GM19463 (cell line): ENCODE data around the gene ADAMTS9.

ENCODE experiments used
- ATAC-seq: cut with Tn5 transposase; IDR thresholded peaks from one replicate; pipeline ENCODE4 v1.9.1; 2021; ENCODE audit warnings: mild to moderate bottlenecking, moderate library complexity; ENCODE audit not compliant: unreplicated experiment

ADAMTS9 gene

DNA sequence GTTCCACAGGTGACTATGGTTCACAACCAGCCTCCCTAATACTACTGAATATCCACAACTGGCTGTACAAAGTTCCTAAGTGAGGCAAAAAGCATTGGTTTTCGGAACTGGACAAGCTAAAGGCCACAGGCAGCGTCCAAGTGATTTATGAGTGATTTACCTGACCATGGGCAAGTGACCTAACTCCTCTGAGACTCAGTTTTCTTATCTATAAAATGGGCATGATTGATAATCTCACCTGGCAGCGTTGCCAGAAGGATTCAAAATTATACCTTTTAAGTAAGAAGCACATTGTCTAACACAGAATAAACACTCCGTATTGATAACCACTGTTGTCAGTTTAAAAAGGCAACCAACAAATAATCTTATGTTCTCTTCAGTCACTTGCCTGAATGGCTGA lies 29.8 kb downstream of the ADAMTS9 start:
- ATAC-seq: no peak

DNA sequence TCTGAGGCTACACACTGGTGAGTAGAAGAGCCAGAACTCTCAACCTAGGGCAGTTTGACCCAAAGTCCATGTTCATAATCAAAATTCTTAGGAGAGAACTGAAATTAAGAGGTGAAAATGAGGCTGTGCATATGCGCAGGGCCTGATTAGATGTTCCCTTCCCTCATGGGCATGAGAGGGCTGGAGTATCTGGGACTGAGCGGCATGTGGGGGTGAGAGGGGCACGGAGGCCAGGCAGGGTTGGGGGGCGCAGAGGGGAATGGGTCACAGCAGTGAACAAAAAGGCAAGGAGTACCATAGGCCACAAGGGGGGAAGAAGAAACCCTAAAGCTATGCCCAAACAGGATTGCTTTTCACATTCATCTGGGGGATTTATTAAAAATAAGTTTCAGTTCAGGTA lies 31.3 kb downstream of the ADAMTS9 start:
- ATAC-seq: no peak

DNA sequence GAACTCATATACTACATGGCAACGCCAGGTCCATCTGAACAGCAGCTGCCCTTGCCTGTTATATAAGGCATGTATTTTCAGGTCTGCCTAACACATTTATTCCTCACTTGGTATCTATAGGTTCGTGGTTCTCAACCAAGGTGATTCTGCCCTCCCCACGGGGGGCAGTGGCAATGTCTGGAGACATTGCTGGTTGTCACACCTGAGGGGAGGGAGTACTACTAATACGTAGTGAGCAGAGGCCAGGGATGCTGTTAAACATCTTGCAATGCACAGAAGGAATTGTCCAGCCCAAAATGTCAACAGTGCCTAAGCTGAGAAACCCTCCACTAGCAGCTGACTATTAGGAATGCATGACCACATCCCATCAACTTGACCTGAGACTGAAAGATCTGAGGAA lies 32.6 kb downstream of the ADAMTS9 start:
- ATAC-seq: no peak

DNA sequence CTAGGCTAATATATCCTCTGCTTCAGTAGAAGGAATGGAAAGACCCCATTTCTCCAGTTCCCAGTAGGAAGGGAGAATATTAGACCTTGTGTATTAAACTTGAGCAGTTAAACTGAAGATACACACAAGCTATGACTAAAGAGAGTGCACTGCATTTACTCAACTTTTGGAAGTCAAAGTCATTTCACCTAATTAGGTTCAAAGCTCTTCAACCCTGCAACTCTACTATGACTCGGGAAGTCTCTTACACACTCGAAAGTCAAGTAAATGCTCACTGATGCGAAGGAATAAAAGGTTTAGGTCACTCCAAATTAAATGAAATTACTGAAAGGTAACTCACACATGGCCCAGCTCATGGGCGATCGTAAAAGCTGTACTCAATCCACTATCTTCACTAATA lies 33.8 kb downstream of the ADAMTS9 start:
- no peak for ATAC-seq

DNA sequence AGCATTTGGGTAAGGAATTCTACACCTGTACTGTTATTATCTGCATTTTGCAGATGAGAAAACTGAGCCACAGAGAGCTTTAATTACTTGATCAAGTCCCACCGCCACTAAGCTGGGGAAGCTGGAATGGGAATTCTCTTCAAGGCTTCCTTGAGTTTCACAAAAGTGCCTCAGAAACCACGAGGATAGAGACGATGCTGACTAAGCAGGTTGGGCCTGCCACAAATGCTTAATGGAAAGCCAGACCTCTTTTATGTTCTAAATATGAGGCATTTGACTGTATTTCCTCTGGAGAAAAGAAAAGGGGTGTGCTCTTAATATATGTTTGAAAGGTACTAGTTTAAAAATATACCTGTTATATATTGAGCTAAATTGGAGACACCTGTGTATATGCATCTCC lies 34.7 kb downstream of the ADAMTS9 start:
- ATAC-seq: no peak

DNA sequence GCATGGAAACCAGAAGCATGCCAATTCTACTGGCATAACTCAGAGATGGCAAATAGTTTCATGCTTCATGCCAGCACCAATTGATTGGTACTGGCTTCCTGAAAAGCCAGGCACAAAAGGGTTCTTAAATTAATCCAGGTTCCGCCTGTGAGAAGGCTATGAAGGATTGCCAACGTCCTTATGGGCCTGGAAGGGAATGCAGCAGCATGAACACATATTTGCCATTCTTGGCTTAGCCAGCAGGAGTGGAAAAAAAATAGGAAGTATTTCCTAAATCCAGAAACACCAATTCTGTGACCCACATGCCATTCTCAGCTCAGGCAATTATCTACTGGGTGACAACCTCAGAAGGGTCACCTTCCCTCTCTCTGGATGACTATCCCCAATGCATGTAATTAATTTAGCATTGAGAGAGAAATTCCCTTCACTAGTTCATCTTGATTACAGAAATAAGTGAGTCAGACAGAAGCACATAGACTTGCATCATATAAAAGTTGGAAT lies 36.0 kb downstream of the ADAMTS9 start:
- ATAC-seq: no peak

DNA sequence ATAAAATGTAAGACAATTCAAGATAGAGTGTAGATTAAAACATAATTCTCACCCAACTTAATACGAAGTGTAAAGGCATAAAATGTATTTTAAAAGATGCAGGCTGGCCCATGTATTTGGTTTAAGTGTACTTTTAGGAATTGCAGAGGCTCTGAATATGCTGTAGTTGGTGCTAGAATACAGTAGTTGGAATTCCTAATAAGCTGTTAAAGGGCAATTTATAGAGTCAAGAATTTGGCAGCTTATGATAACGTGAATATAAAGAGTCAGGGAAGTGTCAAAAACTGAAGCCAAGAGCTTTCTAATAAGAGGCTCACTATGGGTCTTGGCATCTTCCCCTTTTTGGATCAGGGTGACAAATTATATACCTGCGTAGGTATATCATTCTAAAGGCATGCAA lies 36.5 kb downstream of the ADAMTS9 start:
- ATAC-seq: no peak

DNA sequence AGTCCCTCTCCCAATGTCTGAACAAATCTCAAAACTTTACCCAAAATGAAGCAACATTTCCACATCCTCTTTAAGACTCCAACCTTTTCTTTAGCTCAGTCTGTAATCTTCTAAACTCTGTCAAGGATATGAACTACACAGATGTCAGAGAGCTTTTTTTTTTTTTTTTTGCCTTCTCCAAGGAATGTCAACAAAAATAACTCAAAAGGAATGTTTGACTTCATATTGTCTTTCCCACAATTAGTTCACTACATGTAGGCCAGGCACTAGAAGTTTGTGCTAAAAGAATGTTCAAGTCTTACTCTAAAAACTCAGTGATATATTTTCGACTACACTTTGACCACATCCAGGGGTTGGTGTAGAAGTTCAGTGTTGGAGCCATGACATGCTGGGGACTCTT lies 37.1 kb downstream of the ADAMTS9 start:
- ATAC-seq: no peak

DNA sequence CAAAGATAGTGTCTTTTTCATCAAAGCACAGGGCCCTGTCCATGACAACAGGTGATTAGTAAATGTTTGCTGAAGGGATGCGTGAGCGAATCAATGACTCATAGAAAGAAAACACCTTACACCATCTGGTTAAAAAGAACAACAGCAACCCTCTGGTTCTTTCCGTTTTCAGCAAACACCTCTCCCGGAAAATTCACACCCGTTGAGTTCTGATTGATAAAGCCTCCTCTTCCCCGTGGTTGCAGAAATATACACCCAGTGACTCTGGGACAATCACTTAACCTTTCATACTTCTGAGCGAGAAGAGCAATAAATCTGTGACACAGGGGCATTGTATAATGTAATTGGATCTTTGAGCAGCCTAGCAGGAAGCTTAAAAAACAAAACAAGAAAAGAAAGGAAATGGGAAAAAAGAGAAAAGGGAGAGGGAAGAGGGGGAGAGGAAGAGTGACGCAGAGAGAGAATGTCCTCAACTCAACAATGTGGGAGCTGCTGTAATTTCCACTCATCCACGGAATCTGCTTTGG lies 37.6 kb downstream of the ADAMTS9 start:
- ATAC-seq: no peak

DNA sequence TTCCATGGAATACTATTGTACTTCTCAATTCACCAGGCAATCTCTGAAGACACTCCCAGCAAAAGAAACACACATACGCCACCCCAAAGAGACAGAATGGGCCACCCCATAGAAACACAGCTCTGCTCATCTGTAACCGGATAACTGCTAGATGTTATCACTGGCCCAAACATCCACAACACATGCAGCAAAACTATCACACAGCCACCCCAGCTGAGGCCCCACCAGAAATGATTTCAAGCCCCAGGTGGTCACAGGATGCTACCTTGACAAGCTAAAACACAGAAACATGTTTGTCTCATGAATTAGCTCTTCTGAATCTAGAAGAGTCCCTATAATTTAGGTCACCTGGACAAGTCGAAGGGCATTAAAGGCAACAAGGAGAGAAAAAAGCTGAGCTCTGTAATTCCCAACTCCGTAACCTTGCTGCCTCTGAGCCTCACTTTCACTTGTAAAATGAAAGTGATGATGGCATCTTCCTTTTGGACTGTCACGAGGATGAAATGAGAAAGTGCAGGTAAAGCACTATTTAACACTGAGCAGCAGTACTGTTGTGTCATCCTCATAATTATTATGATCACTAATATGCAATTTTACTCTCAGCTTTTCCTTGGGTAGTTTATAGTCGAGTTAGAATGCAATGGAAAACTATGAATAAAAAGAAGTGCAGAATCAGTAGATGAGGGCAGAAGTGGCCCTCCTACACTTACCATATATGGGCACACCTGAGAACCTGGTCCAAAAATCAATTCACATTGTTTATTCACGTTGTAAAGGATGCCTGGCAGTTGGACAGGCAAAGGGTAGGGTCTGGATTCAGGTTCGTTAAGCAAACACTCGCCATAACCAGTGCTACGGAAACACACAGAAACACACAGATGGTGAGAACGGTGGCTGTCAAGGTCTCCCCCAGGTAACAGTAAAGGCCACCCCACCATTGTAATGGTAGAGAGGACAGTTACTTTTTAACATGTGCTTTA lies 38.6 kb downstream of the ADAMTS9 start:
- no peak for ATAC-seq

DNA sequence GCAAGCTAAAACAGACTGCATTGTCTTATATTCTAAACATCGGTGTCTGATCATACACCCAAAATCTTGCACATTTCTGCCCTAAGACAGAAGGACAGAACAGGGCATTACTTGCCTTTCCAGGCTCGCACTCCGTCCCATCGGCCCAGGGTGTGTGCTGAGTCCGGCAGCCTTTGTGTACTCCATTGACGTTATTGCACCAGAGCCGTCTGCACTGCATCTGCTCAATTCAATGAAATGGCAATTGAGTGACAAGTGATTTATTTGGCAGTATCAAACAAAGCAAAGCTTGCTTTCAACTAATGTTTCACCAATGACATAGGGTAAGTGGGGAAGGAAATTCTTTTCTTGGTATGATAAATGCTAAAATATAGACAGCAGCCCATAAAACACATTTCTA lies 40.0 kb downstream of the ADAMTS9 start:
- no peak for ATAC-seq

DNA sequence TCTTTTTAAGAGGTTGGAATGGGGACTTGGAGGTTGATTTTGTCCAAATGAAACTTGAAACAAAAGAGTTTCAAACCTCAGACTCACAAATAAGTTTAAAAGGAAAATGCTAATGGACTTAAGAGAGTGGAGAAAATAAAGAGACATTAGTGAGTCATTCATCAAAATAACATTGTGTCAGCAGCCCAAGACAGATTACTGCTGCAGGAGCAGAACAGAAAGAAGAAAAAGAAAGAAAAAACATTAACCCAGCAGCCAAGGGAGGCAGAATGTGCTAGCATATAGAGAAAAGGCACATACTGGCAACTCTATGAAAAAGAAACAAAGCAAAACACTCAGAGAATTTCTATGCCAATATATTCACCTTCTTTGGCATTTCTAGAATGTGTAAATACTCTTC lies 42.6 kb downstream of the ADAMTS9 start:
- no peak for ATAC-seq

DNA sequence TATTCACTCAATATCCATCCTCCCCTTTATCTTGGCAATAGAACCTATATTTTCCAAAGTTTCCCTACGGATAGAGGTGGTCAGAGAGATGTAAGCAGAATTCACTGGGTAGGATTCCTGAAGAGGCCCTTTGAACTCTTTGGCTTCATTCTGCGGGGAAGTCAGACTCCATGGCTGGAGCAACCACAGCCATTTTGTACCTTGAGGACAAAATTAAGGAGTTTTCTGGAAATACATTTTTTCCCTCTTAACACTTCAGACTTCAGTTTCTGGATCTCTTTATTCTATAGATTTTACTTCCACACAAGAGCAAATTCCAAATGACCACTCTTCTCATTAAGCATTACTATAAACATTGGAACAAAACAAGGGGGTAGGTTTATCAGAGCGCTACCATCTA lies 43.3 kb downstream of the ADAMTS9 start:
- no peak for ATAC-seq

DNA sequence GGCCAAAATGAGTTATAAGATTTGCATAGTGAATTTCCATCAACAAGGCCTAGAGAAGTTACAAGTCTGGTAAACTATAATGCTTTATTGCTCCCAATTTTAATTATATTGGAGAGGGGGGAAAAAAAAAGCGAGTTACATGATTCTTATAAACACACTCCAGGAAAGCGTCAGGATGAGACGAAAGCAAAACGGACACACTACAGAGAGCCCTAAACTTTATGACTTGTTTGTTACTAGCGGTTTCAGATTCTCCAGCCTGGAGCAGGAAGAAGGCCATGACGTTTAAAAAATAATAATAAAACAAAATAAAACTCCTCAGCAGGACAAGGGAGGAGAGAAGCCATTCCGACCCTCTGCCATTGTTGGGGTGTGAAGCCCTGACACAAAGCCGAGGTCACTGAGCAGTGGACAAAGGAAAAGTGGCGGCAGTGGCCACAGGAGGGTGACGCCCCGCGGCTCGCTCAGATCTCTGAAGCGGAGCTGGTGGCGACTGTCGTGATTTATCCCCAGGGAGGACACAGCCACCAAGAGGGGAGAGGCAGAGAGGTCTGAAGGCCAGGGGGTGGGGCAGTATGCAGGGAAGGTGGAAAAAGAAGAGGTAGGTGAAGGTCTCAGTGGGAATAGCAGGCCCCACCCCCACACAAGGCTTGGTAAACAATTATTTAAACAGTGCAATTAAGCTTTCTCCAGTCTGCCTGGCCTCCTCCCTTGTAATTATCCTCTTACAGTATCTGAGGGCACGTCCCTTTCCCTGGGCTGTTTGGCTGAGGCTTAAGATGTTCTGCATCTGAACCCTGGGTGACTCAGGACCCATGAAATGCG lies 45.3 kb downstream of the ADAMTS9 start:
- ATAC-seq: no peak

DNA sequence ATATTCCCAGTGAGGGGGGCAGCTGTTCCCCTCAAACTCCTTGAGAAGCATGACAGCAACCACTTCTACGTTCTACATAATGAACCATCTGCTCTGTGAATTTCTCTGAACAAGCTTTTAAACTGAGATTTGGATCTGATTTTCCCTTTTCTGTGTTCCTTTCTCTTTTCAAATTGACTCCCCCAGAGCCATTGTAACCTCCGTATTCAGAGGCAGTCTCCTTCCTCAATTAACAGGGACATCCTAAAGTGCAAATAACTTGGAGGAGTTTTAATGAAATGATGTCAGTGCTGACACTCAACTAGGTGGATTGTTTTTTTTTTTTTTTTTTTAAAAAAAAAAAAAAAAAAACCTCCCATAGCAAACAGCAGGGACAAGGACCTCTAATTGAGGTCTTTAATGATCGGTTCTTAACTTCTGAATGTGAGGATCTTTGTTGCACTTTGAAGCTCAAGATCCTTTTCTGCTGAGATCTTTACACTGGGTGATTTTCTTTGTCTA lies 48.8 kb downstream of the ADAMTS9 start:
- ATAC-seq: no peak

DNA sequence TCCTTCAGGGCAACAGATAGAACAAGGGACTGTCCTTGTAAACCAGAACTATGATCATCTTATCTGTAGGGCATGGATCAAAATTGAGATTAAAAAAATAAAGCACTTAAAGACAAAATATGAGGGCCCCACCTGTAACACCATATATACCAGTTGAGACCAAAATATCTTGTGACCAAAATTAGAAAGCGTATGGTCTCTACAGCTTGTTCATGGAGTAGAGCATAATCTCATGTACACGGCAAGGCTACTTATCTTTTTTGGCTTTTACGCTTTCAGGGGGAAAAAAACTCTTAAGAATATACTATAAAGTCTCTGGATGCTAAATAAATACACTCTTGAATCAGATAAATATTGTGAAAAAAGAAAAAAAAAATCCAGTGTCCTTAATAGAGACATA lies 49.3 kb downstream of the ADAMTS9 start:
- ATAC-seq: no peak

DNA sequence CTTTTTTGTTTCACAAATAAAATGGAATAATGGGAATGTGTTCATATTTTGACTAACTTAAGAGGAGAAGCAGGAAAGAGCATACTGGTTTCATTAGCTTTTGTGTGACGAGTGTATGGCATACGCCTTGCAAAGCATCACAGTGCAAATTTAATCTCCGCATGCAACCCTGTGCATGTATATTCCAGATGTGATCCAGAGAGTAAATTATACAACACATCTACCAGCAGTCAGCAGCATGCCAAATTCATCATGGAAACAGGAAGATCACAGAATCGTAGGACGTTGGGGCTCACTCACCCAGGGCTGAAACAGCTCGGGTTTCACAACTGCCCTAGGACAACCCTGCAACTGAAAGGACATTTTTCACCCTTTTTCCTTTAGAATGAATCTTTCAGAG lies 53.4 kb downstream of the ADAMTS9 start:
- ATAC-seq: no peak

DNA sequence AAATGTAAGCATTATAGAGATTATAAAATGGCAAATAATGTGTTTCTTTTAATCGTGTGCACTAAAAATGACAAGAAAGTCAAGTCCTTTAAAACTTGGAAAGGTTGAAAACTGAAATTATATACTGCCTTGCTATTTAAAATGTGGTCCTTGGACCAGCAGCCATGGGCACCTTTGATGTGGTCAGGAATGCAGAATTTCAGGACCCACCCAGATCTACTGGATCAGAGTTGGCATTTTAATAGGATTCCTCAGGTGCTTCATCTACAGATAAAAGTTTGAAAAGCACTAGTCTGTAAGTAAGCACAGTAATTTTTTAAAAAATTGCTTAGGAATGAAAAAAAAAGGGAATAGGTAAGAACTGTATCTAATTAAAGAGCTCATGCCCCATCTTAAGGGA lies 55.8 kb downstream of the ADAMTS9 start:
- ATAC-seq: no peak

DNA sequence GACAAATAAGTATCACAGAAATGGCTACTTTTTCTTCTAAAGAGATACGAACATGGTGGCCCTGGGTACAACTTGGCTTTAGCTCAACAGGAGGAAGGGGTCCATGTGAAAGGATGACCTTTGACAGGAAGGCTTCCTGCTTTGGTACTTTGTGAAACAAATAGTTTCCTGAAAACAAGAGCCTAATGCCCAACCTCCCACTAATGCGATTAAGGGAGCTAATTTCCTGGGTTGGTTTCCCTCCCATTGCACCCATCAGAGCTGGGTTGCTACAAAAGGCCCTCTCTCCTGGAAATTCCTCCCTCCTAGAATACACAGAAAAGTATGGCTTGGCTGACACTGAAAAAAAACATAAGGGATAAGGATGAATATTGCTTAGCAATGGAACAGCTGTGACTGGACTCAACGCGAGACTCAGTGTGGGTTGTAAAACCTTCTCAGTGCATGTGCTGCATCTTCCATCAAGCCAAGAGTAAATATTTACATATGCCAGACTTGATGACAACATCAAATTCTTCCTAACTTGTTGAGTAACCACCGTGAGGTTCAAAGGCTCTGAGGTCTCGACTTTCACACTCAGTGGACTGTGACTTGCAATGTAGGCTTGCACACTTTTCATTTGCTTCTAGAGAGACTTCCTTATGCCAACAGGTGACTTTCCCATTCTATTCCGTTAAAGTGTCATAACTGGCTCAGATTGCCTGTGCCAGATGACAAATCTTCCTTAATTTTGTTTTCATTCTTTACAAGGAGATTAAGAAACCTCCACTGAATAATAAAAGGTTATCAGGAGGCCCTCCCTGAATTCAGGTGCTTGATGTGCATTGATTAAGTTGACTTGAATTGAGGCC lies 60.1 kb downstream of the ADAMTS9 start:
- ATAC-seq: no peak

DNA sequence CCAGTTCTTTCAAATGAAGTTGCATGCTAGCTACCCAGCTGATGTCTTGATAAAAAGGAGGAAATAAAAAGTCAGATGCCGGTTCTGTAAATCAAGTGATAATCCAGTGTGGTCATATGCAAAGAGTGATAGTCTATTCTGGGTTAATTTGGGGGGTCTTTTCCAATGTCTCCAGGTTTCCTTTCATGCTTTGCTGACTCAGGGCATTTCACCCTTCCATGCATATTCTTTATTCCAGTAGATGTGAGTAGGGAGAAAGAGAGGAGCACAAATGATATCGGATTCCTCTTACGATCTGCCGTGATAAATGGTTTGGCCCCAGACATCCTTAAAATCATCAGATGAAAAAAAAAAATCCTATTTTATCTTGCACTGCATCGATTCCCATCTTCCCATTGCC lies 60.8 kb downstream of the ADAMTS9 start:
- no peak for ATAC-seq
